Measurements from ENCODE around the gene SEPTIN5. TPM values are rescaled to one million over a fixed set of nuclear protein-coding genes. Genes with fewer than 3 reads are reported as not detected.

Gene SEPTIN5
- total and polyA plus RNA-seq, 12 donors: 3.7 to 73.4 (median 14.9) TPM

- intact Hi-C loops (cut with DNase I): loop anchor here in 1 of 2 donors (5.0 kb wide), 1 partner anchor 40 kb away; no protein-coding TSS in a partner anchor
- 67 to 84% (median 83%) methylated on average over 9 of the region's 9 CpGs; no CpG with 5 or more reads in 1 of the 4 donors for WGBS, 4 donors
Observed at GRCh38 chr22:19717181-19717580, 2.9 kb downstream of the SEPTIN5 start.

GRCh38 chr22:19717691-19718455 lies 3.6 kb downstream of the SEPTIN5 start:
- H3K36me3 ChIP-seq (replicated peaks in 1 of 2): no peaks in the 10 kb centered on the region
- 6 to 18% (median 12%) methylated on average over 27 to 96 of the region's 96 CpGs for WGBS, 4 donors
- H3K27ac ChIP-seq: no peak overlapping the region
- peak overlapping the region in 3 of 4 donors; percentile 54 to 71 (median 70) for H3K4me3 ChIP-seq
- no peaks in the 10 kb centered on the region for H3K9me3 ChIP-seq (replicated peaks in 1 of 3)
- H3K4me1 ChIP-seq (replicated peaks in 1 of 2): peaks cover 9 to 13% of the 10 kb centered on the region in 2 donors
- TF ChIP-seq CTCF (IDR thresholded peaks at IDR 0.05) (peak; percentile 51 to 97 (median 78)), POLR2A (IDR thresholded peaks at IDR 0.05) (no peak)
- peak; percentile 58 to 83 (median 72) for DNase-seq
- H3K27me3 ChIP-seq: no peaks in the 10 kb centered on the region
- intact Hi-C loops (cut with DNase I): loop anchor here in 1 of 2 donors (5.0 kb wide), 1 partner anchor 41 kb away; no protein-coding TSS in a partner anchor

More at GRCh38 chr22:19717181-19717580, 2.9 kb downstream of the SEPTIN5 start:
- Histone ChIP-seq H3K9me3 (replicated peaks in 1 of 3) (no peaks in the 10 kb centered on the region), H3K4me3 (no peak overlapping the region), H3K27ac (no peak overlapping the region), H3K36me3 (replicated peaks in 1 of 2) (no peaks in the 10 kb centered on the region), H3K27me3 (no peaks in the 10 kb centered on the region), H3K4me1 (replicated peaks in 1 of 2) (peaks cover 9 to 13% of the 10 kb centered on the region in 2 donors)
- no peak for DNase-seq
- TF ChIP-seq CTCF (IDR thresholded peaks at IDR 0.05) (no peak), POLR2A (IDR thresholded peaks at IDR 0.05) (no peak)

DNA sequence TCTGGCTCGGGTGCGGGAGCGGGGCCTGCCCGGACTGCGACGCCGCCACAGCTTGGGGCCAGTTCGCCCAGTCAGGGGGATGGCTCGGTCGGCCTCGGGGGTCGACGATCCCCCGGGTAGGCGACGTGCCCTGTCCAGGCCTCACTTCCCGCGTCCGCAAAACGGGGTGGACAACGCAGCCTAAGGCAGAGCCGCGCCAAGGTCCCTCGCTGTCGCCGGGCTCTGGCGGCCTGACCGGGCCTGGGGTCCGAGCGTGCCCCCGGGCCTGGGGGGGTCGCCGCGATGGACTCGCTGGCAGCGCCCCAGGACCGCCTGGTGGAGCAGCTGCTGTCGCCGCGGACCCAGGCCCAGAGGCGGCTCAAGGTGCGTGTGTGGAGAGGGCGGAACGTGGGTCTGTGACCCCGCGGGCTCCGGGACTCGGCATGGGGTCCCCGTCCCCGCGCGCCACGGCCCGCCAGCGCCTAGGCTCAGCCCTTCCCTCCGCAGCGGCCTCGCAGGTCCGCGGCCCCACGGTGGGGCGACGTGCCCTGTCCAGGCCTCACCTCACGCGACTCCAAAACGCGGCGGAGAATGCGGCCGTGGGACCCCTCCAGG lies 4.2 kb downstream of the SEPTIN5 start:
- TF ChIP-seq POLR2A (IDR thresholded peaks at IDR 0.05): no peak
- TF ChIP-seq CTCF (IDR thresholded peaks at IDR 0.05): no peak
- Histone ChIP-seq H3K27me3 (no peaks in the 10 kb centered on the region), H3K9me3 (replicated peaks in 1 of 3) (no peaks in the 10 kb centered on the region), H3K36me3 (replicated peaks in 1 of 2) (no peaks in the 10 kb centered on the region), H3K27ac (peak overlapping the region in 1 of 5 donors; percentile 26), H3K4me1 (replicated peaks in 1 of 2) (peaks cover 9 to 13% of the 10 kb centered on the region in 2 donors), H3K4me3 (peak overlapping the region in 3 of 4 donors; percentile 54 to 71 (median 70))
- DNase-seq: no peak
- WGBS, 4 donors: 0 to 2% (median 1%) methylated on average over 12 to 70 of the region's 70 CpGs; no CpG with 5 or more reads in 1 of the 4 donors
- intact Hi-C loops (cut with DNase I): loop anchor here in 1 of 2 donors (5.0 kb wide), 1 partner anchor 41 kb away; no protein-coding TSS in a partner anchor

DNA sequence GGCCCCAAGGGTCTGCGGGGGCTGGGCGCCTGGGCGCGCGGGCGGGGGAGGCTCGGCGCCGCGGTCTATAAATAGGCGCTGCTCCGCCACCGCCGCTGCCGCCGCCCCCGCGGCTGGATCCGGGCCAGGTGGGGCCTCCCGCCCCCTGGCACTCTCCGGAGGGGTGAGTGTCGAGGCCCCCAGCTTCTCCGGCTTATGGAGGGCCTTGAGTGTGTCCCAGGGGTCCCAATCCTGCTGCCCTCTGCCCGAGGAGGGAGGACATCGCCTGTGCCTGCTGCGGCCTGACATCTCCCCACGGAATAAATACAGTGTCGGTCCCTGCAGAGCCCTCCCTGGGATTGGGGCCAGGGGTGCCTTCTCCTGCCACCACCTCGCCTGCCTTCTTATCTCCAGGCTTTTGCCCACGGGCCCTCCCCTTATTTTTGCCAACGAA lies 4.8 kb downstream of the SEPTIN5 start:
- H3K4me3 ChIP-seq: peak overlapping the region in 2 of 4 donors; percentile 54 to 70
- no peaks in the 10 kb centered on the region for H3K36me3 ChIP-seq (replicated peaks in 1 of 2)
- no peak for DNase-seq
- no peaks in the 10 kb centered on the region for H3K27me3 ChIP-seq
- H3K4me1 ChIP-seq (replicated peaks in 1 of 2): peaks cover 9 to 13% of the 10 kb centered on the region in 2 donors
- peak overlapping the region in 1 of 5 donors; percentile 26 for H3K27ac ChIP-seq
- H3K9me3 ChIP-seq (replicated peaks in 1 of 3): no peaks in the 10 kb centered on the region
- 14 to 71% (median 43%) methylated on average over 4 to 31 of the region's 31 CpGs for WGBS, 4 donors
- TF ChIP-seq POLR2A (IDR thresholded peaks at IDR 0.05) (no peak), CTCF (IDR thresholded peaks at IDR 0.05) (no peak)
- intact Hi-C loops (cut with DNase I): loop anchor here in 1 of 2 donors (5.0 kb wide), 1 partner anchor 42 kb away; no protein-coding TSS in a partner anchor
